Lower lobe of right lung (tissue), 2 donors: ENCODE measurements around the gene ZSCAN18. TPM values are rescaled to one million over a fixed set of nuclear protein-coding genes. Genes with fewer than 3 reads are reported as not detected.
A peak's percentile ranks its signal among the peaks of the same experiment; 100 is the strongest.

ENCODE experiments used
- ATAC-seq, 2 donors: fragments of 200-7000 bp; cut with Tn5 transposase; one replicate each; pipeline ENCODE4 v1.9.1; 2020 to 2022; ENCODE audit warnings: mild to moderate bottlenecking in 2 of 2, moderate library complexity in 2 of 2
- DNase-seq: peaks from one replicate; pipeline ENCODE4 v3.0.0-alpha.2; 2020
- H3K27ac ChIP-seq: fragments of 200-600 bp; one replicate; pipeline ENCODE4 v1.8.0; 2022
- H3K27me3 ChIP-seq: fragments of 200-600 bp; one replicate; pipeline ENCODE4 v1.8.0; 2022; ENCODE audit warnings: low read depth
- H3K36me3 ChIP-seq: fragments of 200-600 bp; one replicate; pipeline ENCODE4 v1.8.0; 2022; ENCODE audit warnings: mild to moderate bottlenecking
- H3K4me1 ChIP-seq: fragments of 200-600 bp; one replicate; pipeline ENCODE4 v1.8.0; 2022
- H3K4me3 ChIP-seq: fragments of 200-600 bp; one replicate; pipeline ENCODE4 v1.8.0; 2022; ENCODE audit warnings: mild to moderate bottlenecking
- H3K9me3 ChIP-seq: fragments of 200-600 bp; one replicate; pipeline ENCODE4 v1.8.0; 2022
- CTCF ChIP-seq: fragments of 200-600 bp; IDR thresholded peaks from one replicate; pipeline ENCODE4 v1.8.0; 2022; ENCODE audit warnings: antibody characterized with exemption, mild to moderate bottlenecking
- intact Hi-C: fragments of 100-400 bp; cut with DNase I; formaldehyde crosslinking; loops from one replicate; pipeline ENCODE4 v1.11.0; 2022
- total RNA-seq: library from RNA; stranded (reverse); fragmentation: NEBNext Ultra II Directional; extraction: Animal tissue kit (Norgen Biotek cat#: 25700); gene quantifications from one replicate; pipeline ENCODE4 v1.2.1, GENCODE V29; 2021
- donor health status: DM: no; HTN: yes; CAD: no; lungs with severe emphysema.

Gene ZSCAN18
- total RNA-seq, 1 donor from 2014 or later, result 44.2 TPM

- intact Hi-C loops, result no loop called here
- H3K4me3 ChIP-seq, result no peak overlapping the region
- peak; percentile 7 for TF ChIP-seq CTCF
- no peaks in the 10 kb centered on the region for H3K4me1 ChIP-seq
- H3K9me3 ChIP-seq, result peaks cover 72% of the 10 kb centered on the region
- no peak overlapping the region for H3K27ac ChIP-seq
- no peaks in the 10 kb centered on the region for H3K36me3 ChIP-seq
- ATAC-seq, result no peak
- DNase-seq, result no peak
- no peaks in the 10 kb centered on the region for H3K27me3 ChIP-seq
Measured at GRCh38 chr19:58042495-58043340, 55.3 kb downstream of the ZSCAN18 start.

GRCh38 chr19:58040751-58041525 is 57.1 kb downstream of the ZSCAN18 start:
- Histone ChIP-seq H3K4me1 (no peaks in the 10 kb centered on the region), H3K27ac (no peak overlapping the region), H3K4me3 (no peak overlapping the region), H3K9me3 (peaks cover 57% of the 10 kb centered on the region), H3K36me3 (no peaks in the 10 kb centered on the region), H3K27me3 (no peaks in the 10 kb centered on the region)
- DNase-seq, result no peak
- no peak for TF ChIP-seq CTCF
- intact Hi-C loops, result no loop called here
- no peak for ATAC-seq

GRCh38 chr19:58038688-58039204 is 59.3 kb downstream of the ZSCAN18 start:
- no peaks in the 10 kb centered on the region for H3K27me3 ChIP-seq
- no peak for DNase-seq
- intact Hi-C loops, result no loop called here
- H3K9me3 ChIP-seq, result peaks cover 40% of the 10 kb centered on the region
- H3K4me3 ChIP-seq, result no peak overlapping the region
- no peak for ATAC-seq
- H3K4me1 ChIP-seq, result no peaks in the 10 kb centered on the region
- no peak overlapping the region for H3K27ac ChIP-seq
- H3K36me3 ChIP-seq, result no peaks in the 10 kb centered on the region
- TF ChIP-seq CTCF, result no peak

- no peaks in the 10 kb centered on the region for H3K36me3 ChIP-seq
- no peaks in the 10 kb centered on the region for H3K4me1 ChIP-seq
- no peak for TF ChIP-seq CTCF
- no peak overlapping the region for H3K4me3 ChIP-seq
- H3K9me3 ChIP-seq, result peaks cover 39% of the 10 kb centered on the region
- intact Hi-C loops, result no loop called here
- no peak for DNase-seq
- H3K27me3 ChIP-seq, result peaks cover under 1% of the 10 kb centered on the region
- no peak overlapping the region for H3K27ac ChIP-seq
- ATAC-seq, result no peak
Measured at GRCh38 chr19:58037927-58038687, 59.9 kb downstream of the ZSCAN18 start.

GRCh38 chr19:58035863-58036262 is 62.2 kb downstream of the ZSCAN18 start:
- no peaks in the 10 kb centered on the region for H3K4me1 ChIP-seq
- H3K36me3 ChIP-seq, result no peaks in the 10 kb centered on the region
- no peak overlapping the region for H3K27ac ChIP-seq
- TF ChIP-seq CTCF, result no peak
- H3K9me3 ChIP-seq, result peaks cover 36% of the 10 kb centered on the region
- ATAC-seq, result no peak
- H3K27me3 ChIP-seq, result peaks cover 4% of the 10 kb centered on the region
- intact Hi-C loops, result no loop called here
- no peak for DNase-seq
- no peak overlapping the region for H3K4me3 ChIP-seq
